ENCODE results near the gene BRIX1.
A peak's percentile ranks its signal among the peaks of the same experiment; 100 is the strongest.

BRIX1 gene

DNA sequence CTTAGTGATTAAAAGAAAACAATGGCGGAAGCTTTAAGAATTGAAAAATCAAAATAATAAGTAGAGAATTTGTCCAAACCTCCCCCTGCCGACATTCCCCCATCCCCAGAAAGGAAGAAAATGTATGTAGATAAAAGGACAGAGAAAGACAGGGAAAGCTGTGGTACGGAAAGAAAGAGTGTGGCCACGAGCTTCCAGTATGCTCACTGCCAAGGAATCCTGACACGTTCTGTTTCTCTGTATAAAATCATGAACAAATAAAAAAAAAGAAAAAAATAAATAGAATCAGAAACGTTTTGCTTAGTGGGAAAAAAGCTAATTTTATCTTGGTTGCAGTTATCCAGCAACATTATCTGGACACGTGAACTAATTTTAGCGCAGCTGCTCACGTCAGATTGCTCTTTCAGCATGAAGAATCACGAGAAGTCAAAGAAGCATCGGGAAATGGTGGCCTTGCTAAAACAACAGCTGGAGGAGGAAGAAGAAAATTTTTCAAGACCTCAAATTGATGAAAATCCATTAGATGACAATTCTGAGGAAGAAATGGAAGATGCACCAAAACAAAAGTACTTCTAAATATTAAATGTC lies 29.0 kb downstream of the BRIX1 start:
- TF ChIP-seq, protein P1, sequence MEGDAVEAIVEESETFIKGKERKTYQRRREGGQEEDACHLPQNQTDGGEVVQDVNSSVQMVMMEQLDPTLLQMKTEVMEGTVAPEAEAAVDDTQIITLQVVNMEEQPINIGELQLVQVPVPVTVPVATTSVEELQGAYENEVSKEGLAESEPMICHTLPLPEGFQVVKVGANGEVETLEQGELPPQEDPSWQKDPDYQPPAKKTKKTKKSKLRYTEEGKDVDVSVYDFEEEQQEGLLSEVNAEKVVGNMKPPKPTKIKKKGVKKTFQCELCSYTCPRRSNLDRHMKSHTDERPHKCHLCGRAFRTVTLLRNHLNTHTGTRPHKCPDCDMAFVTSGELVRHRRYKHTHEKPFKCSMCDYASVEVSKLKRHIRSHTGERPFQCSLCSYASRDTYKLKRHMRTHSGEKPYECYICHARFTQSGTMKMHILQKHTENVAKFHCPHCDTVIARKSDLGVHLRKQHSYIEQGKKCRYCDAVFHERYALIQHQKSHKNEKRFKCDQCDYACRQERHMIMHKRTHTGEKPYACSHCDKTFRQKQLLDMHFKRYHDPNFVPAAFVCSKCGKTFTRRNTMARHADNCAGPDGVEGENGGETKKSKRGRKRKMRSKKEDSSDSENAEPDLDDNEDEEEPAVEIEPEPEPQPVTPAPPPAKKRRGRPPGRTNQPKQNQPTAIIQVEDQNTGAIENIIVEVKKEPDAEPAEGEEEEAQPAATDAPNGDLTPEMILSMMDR (IDR thresholded peaks at IDR 0.05) = no peak
- no peaks in the 10 kb centered on the region for H3K4me1 Mint-ChIP-seq
- H3K36me3 Mint-ChIP-seq (ENCODE audit: low read depth) = peaks cover 71% of the 10 kb centered on the region
- H3K4me3 Mint-ChIP-seq = no peak overlapping the region
- no peak for DNase-seq
- H3K9me3 Mint-ChIP-seq = no peaks in the 10 kb centered on the region
- no peak overlapping the region for H3K27ac Mint-ChIP-seq
- no peaks in the 10 kb centered on the region for H3K27me3 Mint-ChIP-seq (ENCODE audit: low read depth, poor library complexity)

DNA sequence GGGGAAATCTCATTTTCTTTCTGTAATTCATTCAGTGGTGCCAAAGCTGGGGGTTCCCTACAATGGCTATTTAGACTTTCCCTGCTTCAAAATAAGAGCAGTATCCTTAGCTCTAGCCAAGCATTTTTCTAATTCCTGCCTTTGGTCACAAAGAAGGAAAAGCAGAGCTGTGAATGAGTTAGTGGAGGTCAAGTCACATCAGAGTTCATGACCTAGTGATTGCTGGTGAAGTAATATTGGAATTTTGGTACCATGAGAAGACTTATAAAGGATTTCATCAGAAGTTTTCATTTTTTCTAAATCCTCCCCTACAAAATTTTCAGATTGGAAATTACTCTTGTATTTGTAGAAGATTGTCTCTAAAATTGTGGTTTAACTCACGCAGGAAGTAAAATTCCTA lies 41.8 kb downstream of the BRIX1 start:
- no peaks in the 10 kb centered on the region for H3K9me3 Mint-ChIP-seq
- no peak for DNase-seq
- TF ChIP-seq, protein P1 (IDR thresholded peaks at IDR 0.05) = no peak
- no peaks in the 10 kb centered on the region for H3K27me3 Mint-ChIP-seq (ENCODE audit: low read depth, poor library complexity)
- no peaks in the 10 kb centered on the region for H3K4me1 Mint-ChIP-seq
- H3K27ac Mint-ChIP-seq = no peak overlapping the region
- H3K4me3 Mint-ChIP-seq = no peak overlapping the region
- H3K36me3 Mint-ChIP-seq (ENCODE audit: low read depth) = peaks cover 34% of the 10 kb centered on the region

- Mint-ChIP-seq H3K36me3 (ENCODE audit: low read depth) (peaks cover 27% of the 10 kb centered on the region), H3K4me3 (no peak overlapping the region), H3K9me3 (no peaks in the 10 kb centered on the region), H3K27me3 (ENCODE audit: low read depth, poor library complexity) (no peaks in the 10 kb centered on the region), H3K27ac (no peak overlapping the region), H3K4me1 (no peaks in the 10 kb centered on the region)
- DNase-seq = peak; percentile 11
- TF ChIP-seq, protein P1 (IDR thresholded peaks at IDR 0.05) = peak; percentile 65
Observed at GRCh38 chr5:34957857-34958690, 42.6 kb downstream of the BRIX1 start.

DNA sequence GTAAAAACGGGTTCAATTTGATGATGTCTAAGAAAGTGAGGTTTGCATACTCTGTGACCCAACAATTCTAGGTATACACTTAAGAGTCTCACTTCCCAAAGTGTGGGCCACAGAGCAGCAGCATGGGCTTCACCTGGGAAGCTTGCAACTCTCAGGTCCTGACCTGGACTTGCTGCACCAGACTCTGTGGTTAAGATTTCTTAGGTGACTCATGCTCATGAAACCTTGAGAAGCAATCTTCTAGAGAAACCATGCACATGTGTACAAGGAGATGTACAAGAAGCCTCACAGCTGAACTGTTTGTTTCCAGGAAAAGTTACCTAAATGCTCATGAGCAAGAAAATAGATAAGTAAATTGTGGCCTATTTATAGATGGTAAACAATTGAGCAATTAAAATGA lies 43.8 kb downstream of the BRIX1 start:
- TF ChIP-seq, protein P1 (IDR thresholded peaks at IDR 0.05) = no peak
- no peak overlapping the region for H3K27ac Mint-ChIP-seq

DNA sequence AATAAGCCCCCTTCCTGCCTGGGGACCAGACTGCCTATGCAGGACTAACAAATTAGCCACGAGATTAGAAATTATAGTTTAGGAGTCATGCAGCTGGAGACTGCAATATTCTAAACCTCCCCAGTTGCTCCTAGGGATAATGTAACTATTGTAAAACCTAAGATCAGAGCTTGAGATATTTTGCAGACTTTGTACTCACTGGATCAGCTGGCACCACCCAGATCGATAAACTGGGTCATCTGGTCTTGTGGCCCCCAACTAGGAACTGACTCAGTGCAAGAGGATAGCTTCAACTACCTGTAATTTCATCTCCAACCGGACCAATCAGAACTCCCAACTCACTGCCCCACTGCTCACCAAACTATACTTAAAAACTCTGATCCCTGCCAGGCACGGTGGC lies 52.0 kb downstream of the BRIX1 start:
- Mint-ChIP-seq H3K4me1 (no peaks in the 10 kb centered on the region), H3K27me3 (ENCODE audit: low read depth, poor library complexity) (peaks cover 10% of the 10 kb centered on the region), H3K9me3 (peaks cover 21% of the 10 kb centered on the region), H3K36me3 (ENCODE audit: low read depth) (peaks cover 21% of the 10 kb centered on the region), H3K4me3 (no peak overlapping the region), H3K27ac (no peak overlapping the region)
- DNase-seq = no peak
- TF ChIP-seq, protein P1 (IDR thresholded peaks at IDR 0.05) = no peak

More for the DNA sequence above, 43.8 kb downstream of the BRIX1 start:
- Mint-ChIP-seq H3K9me3 (no peaks in the 10 kb centered on the region), H3K4me3 (no peak overlapping the region), H3K27me3 (ENCODE audit: low read depth, poor library complexity) (no peaks in the 10 kb centered on the region), H3K36me3 (ENCODE audit: low read depth) (peaks cover 20% of the 10 kb centered on the region), H3K4me1 (no peaks in the 10 kb centered on the region)
- no peak for DNase-seq
